GM21717 (cell line): ENCODE measurements around the gene TAF10.

Source experiments
- ATAC-seq: cut with Tn5 transposase; IDR thresholded peaks from one replicate; pipeline ENCODE4 v1.9.1; 2021; ENCODE audit warnings: mild to moderate bottlenecking, moderate library complexity; ENCODE audit not compliant: unreplicated experiment

Gene TAF10

DNA sequence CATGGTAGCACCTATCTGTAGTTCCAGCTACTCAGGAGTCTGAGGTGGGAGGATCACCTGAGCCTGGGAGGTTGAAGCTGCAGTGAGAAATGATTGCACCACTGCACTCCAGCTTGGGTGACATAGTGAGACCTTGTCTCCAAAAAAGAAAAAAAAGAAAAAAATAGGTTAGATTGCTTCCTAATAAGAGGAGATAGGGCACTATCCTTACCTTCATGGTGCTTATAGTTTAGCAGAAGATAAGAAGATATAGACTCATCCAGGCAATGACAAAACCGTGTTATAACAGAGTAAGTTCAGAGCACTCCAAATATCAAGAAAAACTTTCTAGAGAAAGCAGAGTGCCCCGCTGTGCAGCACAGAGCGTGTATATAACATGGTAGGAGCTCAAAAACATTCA lies 50.7 kb downstream of the TAF10 start:
- ATAC-seq = no peak
